ENCODE results near the gene HMGB1.

DNA sequence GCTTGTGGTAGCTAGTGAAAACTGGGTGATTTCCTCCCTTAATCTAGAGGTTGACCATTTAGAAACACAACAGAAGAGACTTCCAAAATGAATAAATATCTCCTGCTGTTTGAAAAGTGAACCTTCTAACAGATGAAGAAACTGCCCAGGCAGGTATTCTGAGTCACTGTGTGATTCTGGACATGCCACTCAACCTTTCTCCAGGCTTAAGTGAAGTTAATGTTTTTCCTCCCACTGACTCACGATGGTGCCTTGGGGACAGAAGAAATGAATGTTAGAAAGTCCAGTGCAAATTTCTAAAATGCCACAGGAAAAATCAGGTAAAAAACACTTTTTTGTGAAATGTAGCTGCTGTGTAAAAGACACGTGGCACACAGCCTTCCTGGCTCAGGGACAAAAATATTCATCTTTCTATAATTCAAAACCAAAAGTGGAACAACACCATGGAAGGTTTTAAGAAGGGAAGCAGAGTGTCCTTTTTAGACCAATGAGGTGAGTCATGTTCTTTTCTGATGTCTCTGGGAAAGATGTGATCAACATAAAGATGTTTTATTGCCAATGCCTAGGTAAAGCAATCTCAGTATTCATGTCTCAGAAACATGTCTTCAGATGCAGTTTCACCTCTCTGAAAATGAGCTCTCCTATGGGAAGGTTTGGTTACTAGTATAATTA, 34.3 kb downstream of the HMGB1 start:
- TF ChIP-seq, protein P1, sequence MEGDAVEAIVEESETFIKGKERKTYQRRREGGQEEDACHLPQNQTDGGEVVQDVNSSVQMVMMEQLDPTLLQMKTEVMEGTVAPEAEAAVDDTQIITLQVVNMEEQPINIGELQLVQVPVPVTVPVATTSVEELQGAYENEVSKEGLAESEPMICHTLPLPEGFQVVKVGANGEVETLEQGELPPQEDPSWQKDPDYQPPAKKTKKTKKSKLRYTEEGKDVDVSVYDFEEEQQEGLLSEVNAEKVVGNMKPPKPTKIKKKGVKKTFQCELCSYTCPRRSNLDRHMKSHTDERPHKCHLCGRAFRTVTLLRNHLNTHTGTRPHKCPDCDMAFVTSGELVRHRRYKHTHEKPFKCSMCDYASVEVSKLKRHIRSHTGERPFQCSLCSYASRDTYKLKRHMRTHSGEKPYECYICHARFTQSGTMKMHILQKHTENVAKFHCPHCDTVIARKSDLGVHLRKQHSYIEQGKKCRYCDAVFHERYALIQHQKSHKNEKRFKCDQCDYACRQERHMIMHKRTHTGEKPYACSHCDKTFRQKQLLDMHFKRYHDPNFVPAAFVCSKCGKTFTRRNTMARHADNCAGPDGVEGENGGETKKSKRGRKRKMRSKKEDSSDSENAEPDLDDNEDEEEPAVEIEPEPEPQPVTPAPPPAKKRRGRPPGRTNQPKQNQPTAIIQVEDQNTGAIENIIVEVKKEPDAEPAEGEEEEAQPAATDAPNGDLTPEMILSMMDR (IDR thresholded peaks at IDR 0.05): no peak
- no peak for TF ChIP-seq ZFX (IDR thresholded peaks at IDR 0.05; ENCODE audit: borderline replicate concordance)
